Lung microvascular endothelial cell (primary cell): ENCODE measurements around the gene SPG7. TPM values are rescaled to one million over a fixed set of nuclear protein-coding genes. Genes with fewer than 3 reads are reported as not detected.

Experiments used
- DNase-seq, 2 donors: peaks; one replicate each; pipeline versions ENCODE4 v3.0.0 to v3.0.0-alpha.2; 2010; ENCODE audit warnings: low read depth in 2 of 2
- total RNA-seq: library from RNA; depleted of rRNA; stranded (reverse); fragments of >200 nt; gene quantifications from 2 replicates; pipeline ENCODE4 v1.2.1, GENCODE V29; 2014

Gene SPG7
- total RNA-seq, 1 donor from 2014 or later = 94.6 TPM

DNA sequence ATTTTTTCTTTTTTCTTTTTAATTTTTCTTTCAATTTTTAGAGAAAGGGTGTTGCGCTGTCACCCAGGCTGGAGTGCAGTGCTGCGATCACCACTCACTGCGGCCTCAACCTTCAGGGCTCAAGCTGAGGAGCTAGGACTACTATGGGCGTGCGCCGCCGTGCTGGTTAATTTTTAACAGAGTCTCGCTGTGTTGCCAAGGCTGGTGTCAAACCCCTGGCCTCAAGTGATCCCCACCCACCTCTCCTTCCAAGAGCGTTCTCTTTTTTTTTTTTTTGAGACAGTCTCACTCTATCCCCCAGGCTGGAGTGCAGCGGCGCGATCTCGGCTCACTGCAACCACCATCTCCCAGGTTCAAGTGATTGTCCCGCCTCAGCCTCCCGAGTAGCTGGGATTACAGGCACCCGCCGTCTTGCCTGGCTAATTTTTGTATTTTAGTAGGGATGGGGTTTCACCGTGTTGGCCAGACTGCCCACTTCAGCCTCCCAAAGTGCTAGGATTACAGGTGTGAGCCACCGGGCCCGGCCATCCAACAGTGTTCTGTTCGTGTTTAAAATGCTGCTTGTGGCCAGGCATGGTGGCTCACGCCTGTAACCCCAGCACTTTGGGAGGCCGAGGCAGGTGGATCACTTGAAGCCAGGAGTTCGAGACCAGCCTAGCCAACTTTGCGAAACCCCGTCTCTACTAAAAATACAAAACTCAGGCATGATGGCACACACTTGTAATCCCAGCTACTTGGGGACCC is 37.8 kb downstream of the SPG7 start:
- no peak for DNase-seq

DNA sequence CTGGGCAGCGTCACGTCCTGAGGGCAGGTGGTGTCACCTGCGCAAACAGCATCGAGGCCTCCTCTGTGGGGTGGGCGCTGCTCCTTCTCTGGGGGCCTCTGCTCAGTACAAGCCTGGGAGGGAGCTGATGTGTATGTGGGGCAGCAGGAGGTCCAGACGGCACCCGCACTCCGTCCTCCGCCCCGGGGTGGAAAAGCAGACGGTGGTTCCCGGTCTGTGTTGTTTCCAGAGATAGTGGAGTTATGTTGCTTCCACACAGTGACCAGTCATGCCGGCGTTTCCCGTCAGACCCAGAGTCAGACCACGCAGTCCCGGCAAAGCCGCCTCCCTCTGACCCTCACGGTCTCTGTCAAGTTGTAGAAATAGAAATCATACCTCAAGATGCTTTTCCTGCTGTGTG is 38.6 kb downstream of the SPG7 start:
- no peak for DNase-seq

DNA sequence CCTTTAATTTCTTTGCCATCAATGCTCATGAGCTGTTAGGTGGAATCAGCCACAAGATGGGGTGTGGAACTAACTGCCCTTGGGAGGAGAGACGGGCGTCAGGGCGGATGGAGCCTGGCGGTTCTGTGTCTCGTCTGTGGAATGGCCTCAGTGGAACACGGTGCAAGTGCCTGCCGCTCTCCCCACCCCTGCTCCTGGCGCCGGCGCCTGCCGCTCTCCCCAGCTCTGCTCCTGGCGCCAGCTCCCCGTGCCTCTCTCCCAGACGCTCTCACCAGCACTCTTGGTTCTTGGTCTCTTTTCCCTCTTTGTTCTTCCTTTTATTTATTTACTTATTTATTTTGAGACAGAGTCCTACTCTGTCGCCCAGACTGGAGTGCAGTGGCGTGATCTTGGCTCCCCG is 39.1 kb downstream of the SPG7 start:
- no peak for DNase-seq

GRCh38 chr16:89547860-89548259 is 39.7 kb downstream of the SPG7 start:
- no peak for DNase-seq

- no peak for DNase-seq
Measured at GRCh38 chr16:89548344-89549006, 40.3 kb downstream of the SPG7 start.

- DNase-seq = no peak
Measured at GRCh38 chr16:89549007-89549700, 41.0 kb downstream of the SPG7 start.

- DNase-seq = no peak
Measured at GRCh38 chr16:89550421-89551007, 42.3 kb downstream of the SPG7 start.

- no peak for DNase-seq
Measured at GRCh38 chr16:89552329-89552728, 44.1 kb downstream of the SPG7 start.

GRCh38 chr16:89552913-89553312 is 44.7 kb downstream of the SPG7 start:
- DNase-seq = no peak

- DNase-seq = no peak
Measured at GRCh38 chr16:89553733-89554132, 45.5 kb downstream of the SPG7 start.

DNA sequence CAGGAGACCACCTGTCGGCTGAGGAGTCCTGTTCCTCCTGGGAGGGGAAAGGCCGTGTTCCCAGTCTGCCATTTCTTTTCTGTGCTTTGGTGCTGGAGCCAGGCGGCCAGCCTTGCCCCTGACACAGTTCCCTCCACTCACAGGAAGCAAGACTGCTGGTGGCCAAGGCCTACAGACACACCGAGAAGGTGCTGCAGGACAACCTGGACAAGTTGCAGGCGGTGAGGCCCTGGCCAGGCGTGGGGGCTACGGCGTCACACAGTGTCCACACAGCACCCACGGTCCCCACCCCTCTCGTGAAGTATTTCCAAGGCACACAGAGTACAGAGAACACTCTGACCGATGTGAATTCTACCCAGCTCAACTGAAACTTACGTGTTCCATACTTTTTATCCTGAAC is 46.1 kb downstream of the SPG7 start:
- no peak for DNase-seq

DNA sequence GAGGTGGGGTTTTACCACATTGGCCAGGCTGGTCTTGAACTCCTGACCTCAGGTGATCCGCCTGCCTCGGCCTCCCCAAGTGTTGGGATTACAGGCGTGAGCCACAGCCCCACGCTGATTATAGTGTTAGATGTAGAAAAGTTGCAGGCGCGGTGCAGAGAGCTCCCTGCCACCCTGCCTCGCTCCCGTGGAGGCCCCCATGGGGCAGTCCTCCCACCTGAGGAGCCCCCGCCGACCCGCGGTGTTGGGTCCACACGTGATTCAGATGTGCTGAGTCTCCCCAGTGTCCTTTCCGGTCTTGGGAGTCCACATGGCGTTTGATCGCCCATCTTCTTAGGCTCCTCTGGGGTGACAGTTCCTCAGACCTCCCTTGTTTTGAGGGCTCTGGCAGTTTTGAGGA is 47.1 kb downstream of the SPG7 start:
- no peak for DNase-seq

DNA sequence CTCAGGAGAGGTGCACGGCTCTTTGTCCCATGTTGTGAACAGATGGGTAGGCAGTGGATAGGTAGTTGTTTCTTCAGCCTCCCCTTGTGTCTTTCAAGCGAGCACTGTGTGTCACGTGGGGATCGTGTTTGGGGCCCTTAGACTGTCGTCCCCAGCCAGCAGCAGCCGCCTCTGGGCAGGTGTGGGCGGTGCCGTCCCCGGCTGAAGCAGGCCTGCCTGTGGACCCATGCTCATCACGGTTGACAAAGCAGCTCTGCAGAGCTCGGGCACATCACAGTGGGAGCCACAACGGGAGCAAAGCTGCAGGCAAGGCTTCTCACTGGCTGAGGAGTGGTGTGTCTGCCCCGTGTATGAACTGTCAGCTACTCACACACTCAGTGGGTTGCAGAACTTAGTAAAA is 47.6 kb downstream of the SPG7 start:
- DNase-seq = no peak

- DNase-seq = peak; percentile 86 to 93
Measured at GRCh38 chr16:89556750-89557689, 48.8 kb downstream of the SPG7 start.

GRCh38 chr16:89557690-89558490 is 49.7 kb downstream of the SPG7 start:
- DNase-seq = no peak

GRCh38 chr16:89560378-89561141 is 52.4 kb downstream of the SPG7 start, which contains the start of gene RPL13:
TSS of gene RPL13 (plus strand) at chr16:89560682. CDS start at chr16:89560960, 278 bp downstream.
- peak; percentile 96 to 97 for DNase-seq

- DNase-seq = peak in 1 of 2 donors; percentile 63
Measured at GRCh38 chr16:89561142-89561883, 53.1 kb downstream of the SPG7 start.

GRCh38 chr16:89561884-89562599 is 53.8 kb downstream of the SPG7 start:
- peak in 1 of 2 donors; percentile 38 for DNase-seq
